HG02840 (cell line): Measurements from ENCODE around the gene STAT5A.
"Not testable (repeated sequence)": the region's sequence is repeated elsewhere in the genome, so short reads cannot be mapped to it uniquely, and the experiment has no call there.

Experiments used
- ATAC-seq: cut with Tn5 transposase; IDR thresholded peaks from one replicate; pipeline ENCODE4 v1.9.1; 2021; ENCODE audit warnings: mild to moderate bottlenecking, moderate library complexity, moderate number of reproducible peaks; ENCODE audit not compliant: unreplicated experiment, low FRiP score

STAT5A gene

GRCh38 chr17:42305031-42305330, 16.7 kb downstream of the STAT5A start:
- not testable (repeated sequence) for ATAC-seq

- ATAC-seq = no peak
Measured at GRCh38 chr17:42305543-42306384, 17.5 kb downstream of the STAT5A start.

- ATAC-seq = no peak
Measured at GRCh38 chr17:42306385-42306667, 18.0 kb downstream of the STAT5A start.

DNA sequence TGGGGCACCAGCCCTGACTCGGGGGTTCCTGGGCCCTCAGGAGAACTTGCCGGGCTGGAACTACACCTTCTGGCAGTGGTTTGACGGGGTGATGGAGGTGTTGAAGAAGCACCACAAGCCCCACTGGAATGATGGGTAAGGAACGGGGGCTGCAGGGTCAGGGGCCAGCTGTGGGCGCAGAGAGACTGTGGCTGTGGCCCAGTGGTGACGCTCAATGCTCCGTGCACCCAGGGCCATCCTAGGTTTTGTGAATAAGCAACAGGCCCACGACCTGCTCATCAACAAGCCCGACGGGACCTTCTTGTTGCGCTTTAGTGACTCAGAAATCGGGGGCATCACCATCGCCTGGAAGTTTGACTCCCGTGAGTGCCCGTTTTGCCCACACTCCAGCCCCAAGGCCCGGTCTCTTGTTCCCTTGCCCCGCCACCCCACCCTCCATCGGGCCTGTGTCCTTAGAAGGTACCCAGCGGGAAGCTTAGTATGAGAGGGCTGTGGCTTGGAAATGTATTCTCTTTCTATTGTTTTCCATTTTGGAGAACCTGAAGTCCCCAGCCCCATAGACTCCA, 19.1 kb downstream of the STAT5A start:
- ATAC-seq = no peak

DNA sequence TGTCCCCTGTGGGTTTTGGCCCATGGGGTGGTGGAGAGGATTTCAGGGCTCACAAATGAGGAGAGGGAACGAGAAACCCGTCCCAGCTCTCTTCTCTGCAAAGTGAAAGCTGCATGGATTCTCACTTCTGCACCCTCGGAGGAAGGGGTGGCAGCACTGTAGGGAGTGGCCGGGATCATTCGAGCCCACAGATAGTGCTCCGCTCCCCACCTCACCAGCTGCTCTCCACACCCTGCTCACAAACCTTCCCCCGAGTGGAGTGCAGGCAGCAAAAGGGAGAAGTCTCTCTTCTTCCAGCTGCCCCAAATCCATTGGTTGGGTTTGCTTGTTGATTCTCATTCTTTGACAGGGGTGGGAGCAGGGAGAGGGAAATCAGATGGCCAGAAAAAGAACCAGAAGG, 20.1 kb downstream of the STAT5A start:
- no peak for ATAC-seq

DNA sequence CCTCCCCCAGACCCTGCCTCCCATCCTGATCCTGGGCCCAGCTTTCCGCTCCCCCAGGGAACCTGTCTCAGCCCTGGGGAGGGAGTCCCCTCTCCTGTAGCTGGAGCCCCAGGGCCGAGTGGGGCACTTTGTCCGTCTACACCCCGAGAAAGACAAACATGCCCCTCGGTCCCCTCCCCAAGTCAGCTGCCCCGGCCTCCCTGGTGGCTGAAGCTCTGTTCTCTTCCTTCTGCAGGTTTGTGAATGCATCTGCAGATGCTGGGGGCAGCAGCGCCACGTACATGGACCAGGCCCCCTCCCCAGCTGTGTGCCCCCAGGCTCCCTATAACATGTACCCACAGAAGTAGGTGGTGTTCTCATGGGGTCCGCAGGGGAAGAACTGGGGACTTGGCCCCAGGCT, 20.8 kb downstream of the STAT5A start:
- ATAC-seq = no peak

DNA sequence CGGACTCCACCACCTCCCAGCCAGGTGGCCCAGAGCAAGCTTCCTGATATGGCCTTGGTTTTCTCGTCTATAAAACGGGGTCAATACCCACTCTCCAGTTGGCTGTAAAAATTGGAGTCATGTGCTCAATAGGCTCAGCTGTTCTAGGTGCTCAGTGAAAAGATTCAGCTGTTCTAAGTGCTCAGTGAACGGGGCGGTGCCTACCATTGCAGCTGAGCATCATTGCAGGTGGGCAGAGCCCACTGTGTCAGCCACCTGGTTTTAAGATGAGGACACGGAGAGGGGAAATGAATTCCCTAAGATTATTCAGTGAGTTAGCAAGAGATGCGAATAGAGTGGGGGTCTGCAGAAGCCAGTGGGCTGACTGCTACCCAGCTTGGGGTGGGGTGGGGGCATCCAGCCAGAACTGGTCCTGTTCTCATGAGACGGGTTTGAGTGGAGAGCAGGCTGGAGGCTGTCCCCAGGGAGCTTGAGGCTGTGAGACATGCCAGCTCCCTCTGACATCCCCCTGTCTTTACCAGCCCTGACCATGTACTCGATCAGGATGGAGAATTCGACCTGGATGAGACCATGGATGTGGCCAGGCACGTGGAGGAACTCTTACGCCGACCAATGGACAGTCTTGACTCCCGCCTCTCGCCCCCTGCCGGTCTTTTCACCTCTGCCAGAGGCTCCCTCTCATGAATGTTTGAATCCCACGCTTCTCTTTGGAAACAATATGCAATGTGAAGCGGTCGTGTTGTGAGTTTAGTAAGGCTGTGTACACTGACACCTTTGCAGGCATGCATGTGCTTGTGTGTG, 21.9 kb downstream of the STAT5A start:
- ATAC-seq = no peak

- no peak for ATAC-seq
Measured at GRCh38 chr17:42310787-42311215, 22.5 kb downstream of the STAT5A start.

GRCh38 chr17:42311240-42312034, 23.1 kb downstream of the STAT5A start:
- no peak for ATAC-seq

- no peak for ATAC-seq
Measured at GRCh38 chr17:42312035-42312284, 23.7 kb downstream of the STAT5A start.

DNA sequence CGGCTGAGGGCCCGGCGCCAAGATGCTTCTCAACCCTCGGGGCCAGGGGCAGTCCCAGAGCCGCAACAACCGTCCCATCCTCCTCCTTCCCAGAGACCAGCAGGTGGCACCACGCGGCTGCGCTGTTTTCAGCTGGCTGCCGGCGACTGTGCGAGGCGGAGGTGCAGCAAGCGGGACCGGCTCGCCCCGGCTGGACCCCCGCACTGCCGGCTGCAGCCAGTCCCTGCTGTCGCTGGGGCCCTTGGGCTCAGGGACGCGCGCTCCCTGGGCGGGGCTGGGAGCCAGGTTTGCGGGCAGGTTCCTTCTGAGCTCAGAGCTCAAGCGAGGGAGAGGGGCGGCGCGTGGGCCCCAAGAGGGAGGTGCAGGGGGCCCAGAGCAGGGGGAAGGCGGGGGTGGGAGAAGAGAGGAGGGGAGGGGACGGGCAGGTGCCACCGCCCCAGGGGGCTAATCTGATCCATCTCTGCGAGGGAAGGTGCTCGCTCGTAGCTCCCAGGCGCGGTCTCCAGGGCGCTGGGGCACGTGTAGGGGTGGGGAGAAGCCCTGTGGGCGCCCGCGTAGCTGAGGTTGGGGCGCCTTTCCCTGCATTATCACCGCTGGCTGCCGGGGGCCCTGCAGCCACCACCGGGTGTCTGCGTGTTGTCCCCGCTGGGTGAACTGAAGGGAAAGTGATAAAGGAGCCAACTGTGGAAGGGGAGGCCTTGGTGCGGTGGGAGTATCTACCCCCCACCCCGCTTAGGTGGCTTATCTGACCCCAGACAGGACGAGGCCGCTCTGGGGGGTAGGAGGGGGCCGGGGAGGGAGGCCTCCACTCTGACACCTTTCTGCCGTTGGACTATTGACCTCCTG, 24.2 kb downstream of the STAT5A start:
- no peak for ATAC-seq

DNA sequence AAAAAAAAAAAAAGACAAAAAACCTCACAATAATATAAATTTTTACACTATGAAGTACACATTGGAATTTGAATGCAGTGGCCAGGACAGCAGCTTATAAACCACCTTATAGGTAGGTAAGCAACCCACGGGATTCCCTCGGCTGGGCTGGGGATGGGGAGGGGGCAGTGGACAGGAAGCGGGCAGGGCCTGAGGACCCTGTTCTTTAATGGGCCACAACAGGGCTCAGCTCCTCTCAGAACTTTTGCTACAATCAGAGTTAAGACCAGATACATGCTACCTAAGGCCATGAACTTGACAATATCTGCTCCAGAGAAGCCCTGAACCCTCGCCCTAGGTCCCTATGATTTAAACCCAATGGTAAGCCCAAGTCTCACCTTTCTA, 25.1 kb downstream of the STAT5A start:
- ATAC-seq = no peak

DNA sequence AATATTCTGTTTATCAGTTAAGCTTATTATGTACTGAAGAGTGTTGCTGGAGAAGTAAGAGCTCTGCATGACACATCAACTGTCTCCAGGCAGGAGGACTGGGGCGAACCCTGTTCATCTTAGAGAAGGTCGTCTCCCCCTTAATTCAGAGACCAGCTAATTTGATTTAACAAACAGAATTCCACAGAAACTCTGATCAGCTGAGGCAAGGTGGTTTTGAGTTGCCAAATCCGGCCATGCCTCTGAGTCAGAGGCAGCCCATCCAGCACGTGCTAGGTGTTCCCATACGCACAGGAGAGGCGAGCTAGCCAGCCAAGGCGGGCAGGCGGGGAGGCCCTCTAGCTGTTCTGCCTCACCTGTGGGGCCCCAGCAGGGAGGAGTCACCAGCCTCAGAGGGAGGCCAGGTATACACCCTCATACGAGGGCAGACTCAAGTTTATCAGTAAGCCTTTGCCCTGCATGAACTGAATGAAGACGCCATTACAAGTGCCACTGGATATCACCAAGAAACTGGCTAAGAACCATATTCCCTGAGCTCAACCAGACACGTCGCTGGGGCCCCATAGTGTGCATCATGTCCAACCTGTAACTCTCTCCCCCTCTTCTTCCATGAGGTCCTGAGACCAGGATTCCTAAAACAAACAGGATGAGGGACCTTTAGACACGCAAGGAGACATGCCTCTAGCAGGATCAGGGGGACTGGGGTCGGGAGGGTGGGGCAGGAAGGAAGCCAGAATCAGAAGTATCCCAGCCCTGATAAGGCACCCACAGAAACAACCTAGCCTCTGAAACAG, 25.7 kb downstream of the STAT5A start:
- no peak for ATAC-seq

DNA sequence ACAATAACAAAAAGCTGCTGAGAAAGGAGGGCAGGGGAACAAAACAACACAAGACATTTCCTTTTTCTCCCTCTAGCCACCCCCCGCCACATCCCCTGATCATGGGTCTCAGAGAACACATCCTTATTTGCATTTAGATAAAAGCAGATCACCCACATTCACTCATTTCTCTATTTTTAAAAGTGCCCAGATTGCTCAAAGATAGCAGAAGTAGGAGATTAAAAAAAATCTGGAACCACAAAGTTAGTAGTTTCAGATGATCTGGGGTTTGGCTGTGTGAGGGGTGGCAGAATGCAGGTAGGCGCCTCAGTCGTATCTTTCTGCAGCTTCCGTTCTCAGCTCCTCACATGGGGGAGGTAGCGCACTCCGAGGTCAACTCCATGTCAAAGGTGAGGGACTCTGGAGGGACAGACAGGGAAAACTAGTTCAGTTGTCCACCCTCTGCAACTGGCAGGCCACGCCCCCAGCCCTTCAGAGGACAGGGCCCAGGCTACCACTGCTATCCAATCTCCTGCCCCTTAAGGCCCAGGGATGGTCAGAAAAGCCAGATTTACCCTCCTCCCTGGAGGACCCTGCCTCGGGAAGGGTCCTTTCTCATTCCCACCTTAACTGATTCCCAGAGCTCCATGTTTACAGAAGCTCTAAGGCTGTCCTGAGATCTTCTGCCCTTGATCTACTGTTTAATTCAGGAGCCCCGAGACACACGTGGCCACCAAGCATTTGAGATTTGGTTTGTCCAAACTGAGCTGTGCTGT, 27.3 kb downstream of the STAT5A start:
- no peak for ATAC-seq

DNA sequence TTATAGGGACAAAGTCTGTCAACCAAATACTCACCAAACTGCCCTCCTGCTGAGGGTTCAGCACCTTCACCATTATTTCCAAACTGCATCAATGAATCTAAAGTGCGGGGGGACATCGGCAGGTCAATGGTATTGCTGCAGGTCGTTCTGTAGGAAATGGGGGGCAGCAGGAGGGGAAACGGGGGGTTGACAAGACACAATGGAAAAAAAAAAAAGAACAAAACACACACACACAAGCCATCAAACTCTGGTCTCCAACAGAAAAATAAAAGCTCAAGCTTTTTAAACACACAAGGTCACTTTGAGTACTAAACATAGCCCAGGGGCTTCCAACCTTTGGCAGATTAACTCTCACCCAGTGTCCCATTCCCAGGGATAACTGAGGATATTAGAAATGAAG, 28.5 kb downstream of the STAT5A start:
- ATAC-seq = no peak

- ATAC-seq = no peak
Measured at GRCh38 chr17:42317266-42317845, 29.1 kb downstream of the STAT5A start.

DNA sequence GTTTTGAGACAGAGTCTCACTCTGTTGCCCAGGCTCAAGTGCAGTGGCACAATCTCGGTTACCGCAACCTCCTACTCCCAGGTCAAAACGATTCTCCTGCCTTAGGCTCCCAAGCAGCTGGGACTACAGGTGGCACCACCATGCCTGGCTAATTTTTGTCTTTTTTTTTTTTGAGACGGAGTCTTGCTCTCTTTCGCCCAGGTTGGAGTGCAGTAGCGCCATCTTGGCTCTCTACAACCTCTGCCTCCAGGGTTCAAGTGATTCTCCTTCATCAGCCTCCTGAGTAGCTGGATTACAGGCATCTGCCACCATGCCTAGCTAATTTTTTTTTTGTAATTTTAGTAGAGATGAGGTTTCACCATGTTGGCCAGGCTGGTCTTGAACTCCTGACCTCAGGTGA, 29.7 kb downstream of the STAT5A start:
- not testable (repeated sequence) for ATAC-seq

- ATAC-seq = no peak
Measured at GRCh38 chr17:42321555-42321954, 33.3 kb downstream of the STAT5A start.
